ENCODE measurements around the gene ABLIM3. TPM values are rescaled to one million over a fixed set of nuclear protein-coding genes. Genes with fewer than 3 reads are reported as not detected.

ABLIM3 gene
- total and polyA plus RNA-seq, 2 of the 8 experiments (the other 6 are each of a cell fraction or from before 2014, with no cell fraction given), result 0.36 to 0.56 TPM

DNA sequence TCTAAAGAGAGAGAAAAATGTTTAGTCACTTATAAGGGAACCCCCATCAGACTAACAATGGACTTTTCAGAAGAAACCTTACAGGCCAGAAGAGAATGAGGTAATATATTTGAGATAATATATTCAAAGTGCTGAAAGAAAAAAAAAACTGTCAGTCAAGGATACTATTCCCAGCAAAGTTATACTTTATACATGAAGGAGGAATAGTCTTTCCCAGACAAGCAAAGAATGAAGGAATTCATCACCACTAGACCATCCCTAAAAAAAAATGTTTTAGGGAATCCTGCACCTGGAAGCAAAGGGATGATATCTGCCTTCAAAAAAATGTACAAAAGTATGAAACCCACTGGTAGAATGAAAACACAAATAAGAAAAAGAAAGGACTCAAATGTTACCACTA is 41.0 kb upstream of the ABLIM3 start:
- no peaks in the 10 kb centered on the region for H3K36me3 ChIP-seq (ENCODE audit: control insufficient read depth in 2 of 4, insufficient read depth in 4 of 4, low read length in 3 of 4)
- no peak overlapping the region for H3K14ac ChIP-seq (ENCODE audit: insufficient read length)
- no peak overlapping the region for H2BK12ac ChIP-seq (ENCODE audit: low read depth, low read length)
- H3K18ac ChIP-seq (ENCODE audit: extremely low read depth, low read length), result no peak overlapping the region
- no peaks in the 10 kb centered on the region for H3K79me2 ChIP-seq (ENCODE audit: control insufficient read depth in 1 of 2, insufficient read depth in 2 of 2, low read length in 2 of 2)
- no peak overlapping the region for H3K9ac ChIP-seq (replicated peaks in 1 of 4; ENCODE audit: extremely low read depth in 1 of 4, low read depth in 3 of 4, low read length in 3 of 4)
- no peak overlapping the region for H3K23ac ChIP-seq (ENCODE audit: insufficient read length)
- no peak overlapping the region for H2BK15ac ChIP-seq (ENCODE audit: low read length)
- no peaks in the 10 kb centered on the region for H3K23me2 ChIP-seq (ENCODE audit: low read depth, low read length)
- H2AK5ac ChIP-seq (ENCODE audit: low read depth, low read length), result no peak overlapping the region
- no peak overlapping the region for H3K4me3 ChIP-seq (ENCODE audit: extremely low read depth in 1 of 4, insufficient read depth in 2 of 4, low read depth in 3 of 4, low read length in 4 of 4)
- H2BK20ac ChIP-seq (ENCODE audit: low read length), result no peak overlapping the region
- ChIA-PET CTCF (ENCODE audit: partially characterized antibody) (interaction anchor here (0.7 to 0.8 kb wide), 2 partner anchors 15 to 165 kb away, joined by 3 read pairs; no protein-coding TSS in a partner anchor), POLR2A (ENCODE audit: partially characterized antibody) (no interaction called here)
- H3K9me3 ChIP-seq (ENCODE audit: insufficient read depth in 2 of 2, low read depth in 1 of 2, low read length in 1 of 2), result 0 out of 4 replicates have a peak, but pooled peaks cover 0 to 2% of the 10 kb centered on the region in 2 experiments
- H4K5ac ChIP-seq (ENCODE audit: insufficient read length, low read depth, low read length), result no peak overlapping the region
- H3K4me2 ChIP-seq (ENCODE audit: insufficient read depth in 1 of 2, low read depth in 2 of 2, low read length in 2 of 2), result no peak overlapping the region
- DNase-seq (ENCODE audit: low read depth in 1 of 2, low spot score in 2 of 2), result no peak
- no peak overlapping the region for H3K4ac ChIP-seq (replicated peaks; ENCODE audit: insufficient read length, low read depth, low read length)
- H3K27me3 ChIP-seq (replicated peaks in 1 of 4; ENCODE audit: control insufficient read depth in 3 of 4, extremely low read depth in 1 of 4, insufficient read depth in 3 of 4, low read length in 3 of 4), result no peaks in the 10 kb centered on the region
- no peak overlapping the region for H4K91ac ChIP-seq (replicated peaks; ENCODE audit: insufficient read length, low read length)
- H3K27ac ChIP-seq (ENCODE audit: low read depth, low read length), result no peak overlapping the region
- no peak overlapping the region for H2AFZ ChIP-seq (ENCODE audit: low read length)
- H4K8ac ChIP-seq (ENCODE audit: extremely low read depth, insufficient read depth, low read length), result no peak overlapping the region
- no peak overlapping the region for H2BK5ac ChIP-seq (ENCODE audit: low read depth, low read length)
- FAIRE-seq, result no peak
- H4K20me1 ChIP-seq (replicated peaks in 1 of 2; ENCODE audit: control insufficient read depth in 1 of 2, insufficient read depth in 2 of 2, low read length in 2 of 2), result no peaks in the 10 kb centered on the region
- H2BK120ac ChIP-seq (replicated peaks; ENCODE audit: low read depth, low read length), result no peak overlapping the region
- H3K56ac ChIP-seq (replicated peaks; ENCODE audit: insufficient read length, low read depth, low read length), result no peak overlapping the region
- H3K4me1 ChIP-seq (replicated peaks in 1 of 4; ENCODE audit: control insufficient read depth in 3 of 4, insufficient read depth in 4 of 4, low read length in 3 of 4), result no peaks in the 10 kb centered on the region
- no peaks in the 10 kb centered on the region for H3K79me1 ChIP-seq (ENCODE audit: low read depth, low read length)
- TF ChIP-seq ASH2L (IDR thresholded peaks at IDR 0.05; ENCODE audit: low read length) (no peak), JUND (IDR thresholded peaks at IDR 0.05; ENCODE audit: low read length) (no peak), RBBP5 (IDR thresholded peaks at IDR 0.05; ENCODE audit: borderline replicate concordance, low read depth, low read length) (no peak), CHD1 (IDR thresholded peaks at IDR 0.05; ENCODE audit: low read depth, low read length) (no peak), ZNF274 (IDR thresholded peaks at IDR 0.05; ENCODE audit: borderline replicate concordance, extremely low read depth, low read length) (no peak), TAF7 (optimal IDR thresholded peaks at IDR 0.05; ENCODE audit: borderline replicate concordance, low read depth, low read length) (no peak), SP1 (IDR thresholded peaks at IDR 0.05; ENCODE audit: low read depth, low read length) (no peak), POLR2AphosphoS5 (IDR thresholded peaks at IDR 0.05; ENCODE audit: low read depth, low read length) (no peak), EGR1 (IDR thresholded peaks at IDR 0.05; ENCODE audit: borderline replicate concordance, low read depth, low read length) (no peak)
- TF ChIP-seq, protein P1, sequence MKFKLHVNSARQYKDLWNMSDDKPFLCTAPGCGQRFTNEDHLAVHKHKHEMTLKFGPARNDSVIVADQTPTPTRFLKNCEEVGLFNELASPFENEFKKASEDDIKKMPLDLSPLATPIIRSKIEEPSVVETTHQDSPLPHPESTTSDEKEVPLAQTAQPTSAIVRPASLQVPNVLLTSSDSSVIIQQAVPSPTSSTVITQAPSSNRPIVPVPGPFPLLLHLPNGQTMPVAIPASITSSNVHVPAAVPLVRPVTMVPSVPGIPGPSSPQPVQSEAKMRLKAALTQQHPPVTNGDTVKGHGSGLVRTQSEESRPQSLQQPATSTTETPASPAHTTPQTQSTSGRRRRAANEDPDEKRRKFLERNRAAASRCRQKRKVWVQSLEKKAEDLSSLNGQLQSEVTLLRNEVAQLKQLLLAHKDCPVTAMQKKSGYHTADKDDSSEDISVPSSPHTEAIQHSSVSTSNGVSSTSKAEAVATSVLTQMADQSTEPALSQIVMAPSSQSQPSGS (IDR thresholded peaks at IDR 0.05; ENCODE audit: low read length), result no peak
